A549 (cell line): ENCODE results near the gene PUS7L.

Source experiments
- CTCF ChIP-seq: fragments of >200 bp; sonication (Bioruptor Twin); formaldehyde crosslinking; IDR thresholded peaks from 3 replicates; pipeline ENCODE4 v1.5.1; 2016
- ELK1 ChIP-seq: fragments of 150-350 bp; IDR thresholded peaks from 2 replicates; pipeline ENCODE4 v1.6.1; 2014; ENCODE audit warnings: low read depth, mild to moderate bottlenecking, low read length
- EP300 ChIP-seq, 2 experiments: fragments of >200 bp; sonication (Bioruptor Twin); formaldehyde crosslinking; IDR thresholded peaks; 2 replicates in 1 of 2; 3 replicates in 1 of 2; pipeline ENCODE4 v1.6.1; 2016 to 2017
- ESRRA ChIP-seq: fragments of 150-350 bp; IDR thresholded peaks from 2 replicates; pipeline ENCODE4 v1.6.1; 2014; ENCODE audit warnings: mild to moderate bottlenecking, low read length, borderline replicate concordance
- FOXS1 ChIP-seq: fragments of 250-450 bp; sonication (Bioruptor Pico); IDR thresholded peaks from 2 replicates; pipeline ENCODE4 v1.5.0; 2020; ENCODE audit warnings: mild to moderate bottlenecking, moderate library complexity
- HDAC2 ChIP-seq: fragments of 200-600 bp; sonication (generic); IDR thresholded peaks from 2 replicates; pipeline ENCODE4 v1.6.1; 2016
- HEYL ChIP-seq: fragments of 250-450 bp; sonication (Bioruptor Pico); IDR thresholded peaks from 2 replicates; pipeline ENCODE4 v1.8.0; 2021; ENCODE audit warnings: mild to moderate bottlenecking, moderate library complexity
- KDM5A ChIP-seq: fragments of 200-600 bp; sonication (generic); IDR thresholded peaks from 2 replicates; pipeline ENCODE4 v1.6.1; 2016; ENCODE audit warnings: antibody characterized with exemption, mild to moderate bottlenecking
- MAFK ChIP-seq: fragments of 450-650 bp; IDR thresholded peaks from 2 replicates; pipeline ENCODE4 v1.6.1; 2014; ENCODE audit not compliant: partially characterized antibody
- MAX ChIP-seq: IDR thresholded peaks from 2 replicates; pipeline ENCODE4 v1.6.1; 2012
- MAZ ChIP-seq: fragments of 150-350 bp; IDR thresholded peaks from 2 replicates; pipeline ENCODE4 v1.6.1; 2014; ENCODE audit warnings: antibody characterized with exemption, low read depth, low read length, borderline replicate concordance
- MYC ChIP-seq: IDR thresholded peaks from 2 replicates; pipeline ENCODE4 v1.6.1; 2012; ENCODE audit warnings: mild to moderate bottlenecking, inconsistent platforms, low read length, improper control_type of control experiment, borderline replicate concordance
- SMC3 ChIP-seq: fragments of >200 bp; sonication (Bioruptor Twin); formaldehyde crosslinking; IDR thresholded peaks from 3 replicates; pipeline ENCODE4 v1.6.1; 2018; ENCODE audit warnings: inconsistent platforms

GRCh38 chr12:43694879-43695278, 63.7 kb downstream of the PUS7L start:
- TF ChIP-seq ELK1 (no peak), EP300 (IDR thresholded peaks at IDR 0.05) (no peak), MAZ (no peak), HEYL (CRISPR knock-in tag) (no peak), CTCF (no peak), MYC (no peak), SMC3 (no peak), KDM5A (no peak), MAFK (no peak), FOXS1 (CRISPR knock-in tag) (no peak), MAX (no peak), HDAC2 (no peak), ESRRA (no peak)
